ENCODE data around the gene OR9A4.

OR9A4 gene

DNA sequence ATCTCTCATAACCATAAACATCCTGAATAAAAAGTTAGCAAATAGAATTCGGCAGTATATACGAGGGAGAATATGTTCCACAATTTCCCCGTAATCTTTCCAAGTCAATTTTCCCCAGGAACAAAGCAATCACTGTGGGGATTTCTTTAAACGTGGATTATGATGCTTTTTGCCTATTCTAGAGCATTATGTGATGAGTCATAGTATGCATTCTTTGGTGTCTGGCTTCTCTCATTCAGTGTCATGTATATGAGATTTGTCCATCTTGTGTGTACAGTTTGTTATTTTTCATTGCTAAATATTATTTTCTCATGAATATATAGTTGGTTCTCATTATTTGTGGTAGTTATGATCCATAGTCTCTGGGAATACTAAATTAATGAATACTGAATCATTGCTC lies 9.9 kb upstream of the OR9A4 start:
- Mint-ChIP-seq H3K4me3 (no peak overlapping the region), H3K4me1 (no peaks in the 10 kb centered on the region), H3K9me3 (no peaks in the 10 kb centered on the region), H3K36me3 (ENCODE audit: low read depth) (no peaks in the 10 kb centered on the region), H3K27me3 (ENCODE audit: low read depth) (no peaks in the 10 kb centered on the region), H3K27ac (no peak overlapping the region)
- TF ChIP-seq, protein P1, sequence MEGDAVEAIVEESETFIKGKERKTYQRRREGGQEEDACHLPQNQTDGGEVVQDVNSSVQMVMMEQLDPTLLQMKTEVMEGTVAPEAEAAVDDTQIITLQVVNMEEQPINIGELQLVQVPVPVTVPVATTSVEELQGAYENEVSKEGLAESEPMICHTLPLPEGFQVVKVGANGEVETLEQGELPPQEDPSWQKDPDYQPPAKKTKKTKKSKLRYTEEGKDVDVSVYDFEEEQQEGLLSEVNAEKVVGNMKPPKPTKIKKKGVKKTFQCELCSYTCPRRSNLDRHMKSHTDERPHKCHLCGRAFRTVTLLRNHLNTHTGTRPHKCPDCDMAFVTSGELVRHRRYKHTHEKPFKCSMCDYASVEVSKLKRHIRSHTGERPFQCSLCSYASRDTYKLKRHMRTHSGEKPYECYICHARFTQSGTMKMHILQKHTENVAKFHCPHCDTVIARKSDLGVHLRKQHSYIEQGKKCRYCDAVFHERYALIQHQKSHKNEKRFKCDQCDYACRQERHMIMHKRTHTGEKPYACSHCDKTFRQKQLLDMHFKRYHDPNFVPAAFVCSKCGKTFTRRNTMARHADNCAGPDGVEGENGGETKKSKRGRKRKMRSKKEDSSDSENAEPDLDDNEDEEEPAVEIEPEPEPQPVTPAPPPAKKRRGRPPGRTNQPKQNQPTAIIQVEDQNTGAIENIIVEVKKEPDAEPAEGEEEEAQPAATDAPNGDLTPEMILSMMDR (IDR thresholded peaks at IDR 0.05; ENCODE audit: unreplicated experiment in 3 of 3) = no peak

DNA sequence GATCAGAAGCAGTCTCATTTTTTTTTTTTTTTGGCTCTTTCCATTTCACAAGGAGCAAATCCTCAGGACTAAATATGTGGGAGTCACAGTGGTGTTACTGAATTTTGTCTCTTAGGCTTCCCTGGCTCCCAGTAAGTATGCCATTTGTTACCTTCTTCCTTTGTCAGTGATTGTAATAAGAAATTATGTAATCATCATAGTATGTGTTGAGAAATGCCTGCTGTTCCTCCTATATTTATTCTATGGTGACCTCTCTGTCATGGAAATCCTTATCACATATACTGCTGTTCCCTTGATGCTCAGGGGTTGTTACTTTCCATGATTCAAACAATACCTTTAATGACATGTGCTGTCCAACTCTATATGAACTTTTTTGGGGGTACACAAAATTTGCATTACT lies 4.8 kb upstream of the OR9A4 start:
- Mint-ChIP-seq H3K36me3 (ENCODE audit: low read depth) (no peaks in the 10 kb centered on the region), H3K9me3 (no peaks in the 10 kb centered on the region), H3K27ac (no peak overlapping the region), H3K4me1 (no peaks in the 10 kb centered on the region), H3K27me3 (ENCODE audit: low read depth) (no peaks in the 10 kb centered on the region), H3K4me3 (no peak overlapping the region)
- TF ChIP-seq, protein P1 (IDR thresholded peaks at IDR 0.05; ENCODE audit: unreplicated experiment in 3 of 3) = no peak

DNA sequence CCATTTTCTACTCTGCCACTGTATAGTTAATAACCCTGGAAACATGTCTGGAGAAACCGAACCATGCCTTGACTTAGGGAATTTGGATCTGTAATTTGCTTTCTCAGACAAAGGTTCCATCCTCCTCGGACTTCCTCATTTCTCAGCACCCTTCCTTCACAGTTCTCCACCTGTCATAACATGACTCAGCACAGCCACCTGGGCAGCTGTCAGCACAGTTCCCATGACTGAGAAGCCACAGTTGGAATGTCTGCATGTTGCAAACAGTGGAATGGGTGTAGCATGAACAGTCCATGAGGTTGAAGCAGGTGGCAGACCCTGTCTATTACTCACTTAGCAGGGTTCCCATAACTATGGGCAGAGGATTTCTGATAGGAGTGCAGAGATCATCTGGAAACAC lies 634 bp upstream of the OR9A4 start:
- no peaks in the 10 kb centered on the region for H3K27me3 Mint-ChIP-seq (ENCODE audit: low read depth)

DNA sequence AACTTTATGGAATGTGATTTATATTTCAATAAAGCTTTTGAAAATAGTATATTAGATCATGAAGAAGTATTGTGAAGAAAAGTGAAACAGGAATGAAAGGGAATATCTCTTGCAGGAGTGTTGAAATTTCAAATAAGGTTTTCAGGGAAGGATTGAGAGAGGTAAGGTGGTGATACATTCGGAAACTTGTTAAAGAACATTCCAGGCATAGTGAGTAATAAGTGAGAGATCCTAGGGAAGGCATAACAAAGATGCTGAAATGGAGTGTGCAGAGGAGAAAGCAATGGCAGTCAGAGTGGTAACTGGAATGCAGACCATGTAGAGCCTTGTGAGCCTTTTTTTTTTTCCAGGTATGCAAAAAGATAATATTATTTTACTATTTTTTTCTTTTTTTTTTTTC lies 4.1 kb downstream of the OR9A4 start:
- H3K36me3 Mint-ChIP-seq (ENCODE audit: low read depth) = no peaks in the 10 kb centered on the region
- TF ChIP-seq, protein P1 (IDR thresholded peaks at IDR 0.05; ENCODE audit: unreplicated experiment in 3 of 3) = no peak
- no peaks in the 10 kb centered on the region for H3K27me3 Mint-ChIP-seq (ENCODE audit: low read depth)
- no peak overlapping the region for H3K27ac Mint-ChIP-seq
- H3K4me3 Mint-ChIP-seq = no peak overlapping the region
- no peaks in the 10 kb centered on the region for H3K4me1 Mint-ChIP-seq
- peaks cover 8% of the 10 kb centered on the region for H3K9me3 Mint-ChIP-seq

More for the DNA sequence above, 634 bp upstream of the OR9A4 start:
- no peaks in the 10 kb centered on the region for H3K4me1 Mint-ChIP-seq
- H3K36me3 Mint-ChIP-seq (ENCODE audit: low read depth) = no peaks in the 10 kb centered on the region
- TF ChIP-seq, protein P1 (IDR thresholded peaks at IDR 0.05; ENCODE audit: unreplicated experiment in 3 of 3) = no peak
- peaks cover 8% of the 10 kb centered on the region for H3K9me3 Mint-ChIP-seq
- no peak overlapping the region for H3K27ac Mint-ChIP-seq
- no peak overlapping the region for H3K4me3 Mint-ChIP-seq

DNA sequence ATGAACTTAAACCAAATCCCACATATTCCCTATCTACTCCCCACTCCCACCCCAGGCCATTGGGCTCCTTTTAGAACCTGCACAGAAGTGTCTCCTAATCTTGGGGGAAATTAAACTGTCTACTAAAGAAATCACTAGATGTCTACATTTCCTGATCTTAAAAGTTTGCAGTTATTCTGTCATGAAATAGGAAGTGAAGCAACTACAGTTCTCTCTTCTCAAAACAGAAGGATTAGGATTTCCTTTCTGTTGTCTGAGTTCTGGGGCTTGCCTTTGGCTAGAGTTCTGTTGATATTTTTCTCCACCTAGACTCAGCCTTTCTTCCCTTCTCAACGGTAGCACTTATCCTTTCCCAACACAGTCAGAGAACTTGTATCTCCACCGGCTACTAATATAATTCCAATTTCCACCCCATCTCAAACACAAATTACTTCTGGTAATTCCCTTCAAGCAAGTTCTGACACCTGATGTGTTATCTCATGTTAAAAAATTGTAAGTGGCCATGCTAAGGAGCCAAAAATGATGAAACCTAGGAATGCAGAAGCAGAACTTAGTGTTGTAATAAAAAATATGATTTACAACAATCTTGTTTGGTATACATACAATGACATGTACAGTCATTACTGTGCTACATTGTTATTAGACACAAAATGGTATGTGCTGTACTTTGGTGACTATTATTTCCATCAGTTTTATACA lies 12.1 kb downstream of the OR9A4 start:
- TF ChIP-seq, protein P1 (IDR thresholded peaks at IDR 0.05; ENCODE audit: unreplicated experiment in 3 of 3) = no peak
- Mint-ChIP-seq H3K4me1 (no peaks in the 10 kb centered on the region), H3K27ac (no peak overlapping the region), H3K36me3 (ENCODE audit: low read depth) (no peaks in the 10 kb centered on the region), H3K9me3 (peaks cover 3% of the 10 kb centered on the region), H3K27me3 (ENCODE audit: low read depth) (no peaks in the 10 kb centered on the region), H3K4me3 (no peak overlapping the region)

DNA sequence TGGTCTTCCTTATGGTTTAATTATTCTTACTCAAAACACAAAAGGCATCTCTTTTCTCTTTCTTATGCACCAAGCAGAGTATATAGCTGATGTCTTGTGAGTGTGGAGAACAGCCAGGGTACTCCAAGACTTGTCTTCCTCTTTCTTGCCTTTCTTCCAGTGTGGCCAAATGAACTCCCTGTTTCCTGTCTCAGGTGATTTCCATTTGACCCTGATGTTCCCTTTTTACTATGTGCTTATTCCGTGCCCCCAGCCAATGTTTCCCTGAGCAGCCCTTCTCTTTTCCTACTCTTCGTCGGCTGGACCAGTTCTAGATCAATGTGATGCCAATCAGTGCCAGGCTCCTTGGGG lies 12.6 kb downstream of the OR9A4 start:
- H3K36me3 Mint-ChIP-seq (ENCODE audit: low read depth) = no peaks in the 10 kb centered on the region
- H3K4me1 Mint-ChIP-seq = no peaks in the 10 kb centered on the region
- no peaks in the 10 kb centered on the region for H3K27me3 Mint-ChIP-seq (ENCODE audit: low read depth)
- H3K9me3 Mint-ChIP-seq = peaks cover 3% of the 10 kb centered on the region
- no peak overlapping the region for H3K27ac Mint-ChIP-seq
- H3K4me3 Mint-ChIP-seq = no peak overlapping the region
- TF ChIP-seq, protein P1 (IDR thresholded peaks at IDR 0.05; ENCODE audit: unreplicated experiment in 3 of 3) = no peak

All from nephron (organoid).